Measurements from ENCODE around the gene BRD3.

- no peak for TF ChIP-seq CTCF (IDR thresholded peaks at IDR 0.05)
- TF ChIP-seq POLR2A (IDR thresholded peaks at IDR 0.05): no peak
These were observed 68.0 kb downstream of the BRD3 start for GRCh38 chr9:133999851-134000265.
